Stimulated activated CD4-positive, alpha-beta T cell treated with anti-CD3 and anti-CD28 coated beads, Interleukin-15, amount 100 ng/mL, for 48 hours (primary cell): ENCODE measurements around the gene UBC.
A peak's percentile ranks its signal among the peaks of the same experiment; 100 is the strongest.
"Not testable (repeated sequence)": the region's sequence is repeated elsewhere in the genome, so short reads cannot be mapped to it uniquely, and the experiment has no call there.

Source experiments
- DNase-seq, 2 donors: peaks; one replicate each; pipeline ENCODE4 v3.0.0-alpha.2; 2020; ENCODE audit warnings: low read depth in 2 of 2

Gene UBC

DNA sequence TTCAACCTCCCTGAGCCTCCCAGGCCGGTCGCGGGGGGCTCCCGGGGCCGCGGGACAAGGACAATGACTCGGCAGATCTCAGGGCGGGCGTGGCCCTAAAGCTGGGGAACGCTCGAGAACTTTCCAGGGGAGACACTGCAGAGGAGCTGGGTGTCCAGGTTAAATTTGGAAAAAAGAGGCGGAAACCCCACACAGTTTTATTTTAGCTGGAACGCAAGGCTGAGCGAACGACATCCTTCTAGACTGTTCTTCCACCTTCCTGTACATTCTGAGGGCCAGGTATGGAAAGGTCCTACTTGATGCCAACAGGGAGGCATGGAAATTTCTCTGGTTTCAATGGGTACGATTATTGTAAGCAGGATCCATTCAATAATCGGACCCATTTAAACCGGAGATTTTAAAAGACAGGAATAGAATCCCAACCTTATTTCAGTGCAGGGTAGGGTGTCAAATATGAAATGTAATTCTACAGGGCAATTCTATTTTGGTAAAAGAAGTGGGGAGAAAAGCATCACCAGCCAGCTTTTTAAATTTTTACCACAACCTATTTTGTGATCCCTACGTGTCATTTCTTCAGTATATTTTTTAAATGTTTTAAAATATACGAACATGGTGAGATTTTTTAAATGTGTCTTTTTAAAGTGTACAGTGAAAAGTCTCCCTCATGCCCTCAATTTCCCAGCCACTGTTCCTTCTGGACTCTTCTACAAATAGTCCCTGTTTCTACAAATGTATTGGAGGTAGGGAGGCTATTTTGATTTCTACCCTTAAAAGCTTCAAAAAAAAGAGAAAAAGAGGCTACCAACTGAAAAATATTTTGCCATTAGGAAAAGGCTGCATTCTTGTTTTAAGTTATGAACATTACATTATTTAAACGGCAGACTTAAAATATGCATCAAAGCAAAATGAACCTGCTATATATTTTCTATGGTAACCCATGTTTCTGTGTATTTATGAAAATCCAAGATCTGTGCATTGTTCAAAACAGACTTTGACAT, 1.1 kb upstream of the UBC start:
- DNase-seq: no peak

- DNase-seq: peak; percentile 92 to 97
Measured at GRCh38 chr12:124913474-124914391, 717 bp downstream of the UBC start.

- DNase-seq: not testable (repeated sequence)
Measured at GRCh38 chr12:124912529-124913287, 1.7 kb downstream of the UBC start.

GRCh38 chr12:124911521-124911920, 2.9 kb downstream of the UBC start:
- DNase-seq: not testable (repeated sequence)

GRCh38 chr12:124910561-124911478, 3.6 kb downstream of the UBC start:
- DNase-seq: no peak

- no peak for DNase-seq
Measured at GRCh38 chr12:124909831-124910560, 4.5 kb downstream of the UBC start.

GRCh38 chr12:124906606-124907261, 7.7 kb downstream of the UBC start:
- DNase-seq: peak; percentile 78 to 89

GRCh38 chr12:124904306-124905098, 9.9 kb downstream of the UBC start:
- DNase-seq: no peak

DNA sequence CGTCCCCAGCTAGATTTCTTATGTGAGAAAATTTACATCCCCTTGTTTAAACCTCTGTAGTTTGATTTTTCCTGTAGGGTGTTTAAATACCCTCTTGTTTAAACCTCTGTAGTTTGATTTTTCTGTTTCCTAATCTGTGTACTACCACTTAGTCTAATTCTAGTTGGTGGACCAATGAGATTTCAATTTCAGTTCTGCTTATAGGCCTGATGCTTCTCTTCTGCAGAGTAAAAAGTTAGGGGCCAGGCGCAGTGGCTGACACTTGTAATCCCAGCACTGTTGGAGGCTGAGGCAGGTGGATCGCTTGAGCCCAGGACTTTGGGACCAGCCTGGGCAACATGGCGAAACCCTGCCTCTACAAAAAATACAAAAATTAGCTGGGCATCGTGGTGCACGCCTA, 11.5 kb downstream of the UBC start:
- DNase-seq: no peak

- DNase-seq: no peak
Measured at GRCh38 chr12:124901003-124901402, 13.4 kb downstream of the UBC start.

DNA sequence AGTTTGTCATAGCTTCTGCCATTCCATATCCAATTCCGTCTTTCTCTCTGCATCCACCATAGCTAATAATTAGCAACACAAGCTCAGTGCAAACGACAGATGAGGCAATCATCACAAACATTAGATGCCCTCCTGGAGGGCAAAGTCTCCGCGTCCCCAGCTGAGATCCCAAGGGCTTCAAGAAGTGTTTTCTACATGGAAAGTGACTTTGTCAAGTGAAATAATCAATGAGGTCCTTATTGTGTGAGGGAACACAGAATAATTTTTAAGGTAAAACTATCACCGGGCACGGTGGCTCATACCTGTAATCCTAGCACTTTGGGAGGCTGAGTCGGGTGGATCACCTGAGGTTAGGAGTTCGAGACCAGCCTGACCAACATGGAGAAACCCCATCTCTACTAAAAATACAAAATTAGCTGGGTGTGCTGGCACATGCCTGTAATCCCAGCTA, 14.1 kb downstream of the UBC start:
- DNase-seq: not testable (repeated sequence)

GRCh38 chr12:124898923-124899294, 15.5 kb downstream of the UBC start:
- no peak for DNase-seq

DNA sequence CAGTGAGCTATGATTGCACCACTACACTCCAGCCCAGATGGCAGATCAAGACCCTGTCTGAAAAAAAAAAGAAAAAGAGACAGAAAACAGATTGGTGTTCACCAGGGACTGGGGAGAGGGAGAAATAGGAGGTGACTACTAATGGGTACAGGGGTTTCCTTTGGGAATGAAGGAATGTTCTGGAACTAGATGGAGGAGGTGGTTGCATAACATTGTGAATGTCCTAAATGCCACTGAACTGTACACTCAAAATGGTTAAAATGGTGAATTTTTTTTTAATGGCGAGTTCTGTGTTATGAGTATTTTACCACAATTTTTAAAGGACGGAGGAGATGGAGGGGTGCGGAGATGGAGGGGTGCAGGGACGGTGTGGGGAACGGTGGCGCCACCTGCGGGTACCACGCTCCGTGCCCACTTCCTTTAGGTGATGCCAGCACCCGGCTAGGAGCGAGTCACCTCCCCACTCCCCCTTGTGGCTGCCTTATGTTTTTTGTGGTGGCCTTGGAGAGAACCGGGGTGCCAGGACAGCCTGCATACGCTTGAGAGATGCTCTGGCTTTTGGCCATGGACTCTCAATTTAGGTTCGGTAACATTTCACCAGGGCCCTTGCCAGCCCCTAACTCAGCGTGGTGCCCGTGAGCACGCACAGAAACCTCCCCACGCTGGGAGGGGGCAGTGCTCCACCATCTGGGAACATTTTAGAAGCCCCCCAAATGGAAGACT, 16.1 kb downstream of the UBC start:
- DNase-seq: peak in 1 of 2 donors; percentile 66

- no peak for DNase-seq
Measured at GRCh38 chr12:124896461-124896860, 18.0 kb downstream of the UBC start.

DNA sequence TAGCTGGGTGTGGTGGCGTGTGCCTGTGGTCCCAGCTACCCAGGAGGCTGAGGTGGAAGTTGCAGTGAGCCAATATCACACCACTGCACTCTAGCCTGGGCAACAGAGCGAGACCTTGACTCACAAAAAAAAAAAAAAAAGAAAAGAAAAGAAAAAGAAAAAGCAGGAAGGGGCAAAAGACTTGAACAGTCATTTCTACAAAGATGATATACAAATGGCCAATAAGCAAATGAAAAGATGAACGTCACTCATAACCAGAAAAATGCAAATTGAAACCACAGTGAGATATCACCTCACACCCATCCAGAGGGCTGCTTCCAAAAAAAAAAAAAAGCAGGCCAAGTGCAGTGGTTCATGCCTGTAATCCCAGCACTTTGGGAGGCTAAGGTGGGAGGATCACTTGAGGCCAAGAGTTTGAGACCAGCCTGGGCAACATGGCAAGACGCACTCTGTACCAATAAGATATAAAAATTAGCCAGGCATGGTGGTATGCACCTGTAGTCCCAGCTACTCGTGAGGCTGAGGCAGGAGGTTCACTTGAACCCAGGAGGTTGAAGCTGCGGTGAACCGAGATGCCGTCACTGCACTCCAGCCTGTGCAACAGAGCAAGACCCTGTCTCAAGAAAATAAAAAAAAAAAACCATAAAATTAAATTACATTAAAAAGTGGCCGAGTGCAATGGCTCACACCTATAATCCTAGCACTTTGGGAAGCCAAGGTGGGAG, 20.5 kb downstream of the UBC start:
- no peak for DNase-seq

GRCh38 chr12:124888260-124888659, 26.2 kb downstream of the UBC start:
- DNase-seq: no peak

DNA sequence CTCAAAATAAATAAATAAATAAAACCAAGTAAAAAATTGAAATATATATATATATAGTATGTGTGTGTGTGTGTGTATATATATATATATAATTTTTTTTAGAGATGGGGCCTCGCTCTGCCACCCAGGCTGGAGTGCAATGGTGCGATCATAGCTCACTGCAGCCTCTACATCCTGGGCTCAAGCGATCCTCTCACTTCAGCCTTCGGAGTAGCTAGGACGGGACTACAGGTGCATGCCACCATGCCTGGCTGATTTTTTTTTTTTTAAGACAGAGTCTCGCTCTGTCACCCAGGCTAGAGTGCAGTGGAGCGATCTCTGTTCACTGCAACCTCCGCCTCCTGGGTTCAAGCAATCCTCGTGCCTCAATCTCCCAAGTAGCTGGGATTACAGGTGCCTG, 26.7 kb downstream of the UBC start:
- not testable (repeated sequence) for DNase-seq
